ENCODE data around the gene ERV3-1.
"Not testable (repeated sequence)": the region's sequence is repeated elsewhere in the genome, so short reads cannot be mapped to it uniquely, and the experiment has no call there.

- not testable (repeated sequence) for TF ChIP-seq POLR2AphosphoS5 (IDR thresholded peaks at IDR 0.05; ENCODE audit: control insufficient read depth, insufficient read depth, low read depth, low read length); SOX6 (IDR thresholded peaks at IDR 0.05); ZBTB17 (CRISPR knock-in tag; IDR thresholded peaks at IDR 0.05); CTCF (IDR thresholded peaks at IDR 0.05 in 2 of 3, conservative IDR thresholded peaks at IDR 0.05 in 1 of 3; ENCODE audit: insufficient read depth in 2 of 3, low read depth in 1 of 3, low read length in 3 of 3)
These were observed 2.9 kb upstream of the ERV3-1 start for GRCh38 chr7:65009394-65009793.

All from K562 (cell line).